ENCODE results near the gene FBXO48.
A peak's percentile ranks its signal among the peaks of the same experiment; 100 is the strongest.
"Not testable (repeated sequence)": the region's sequence is repeated elsewhere in the genome, so short reads cannot be mapped to it uniquely, and the experiment has no call there.

Gene FBXO48

DNA sequence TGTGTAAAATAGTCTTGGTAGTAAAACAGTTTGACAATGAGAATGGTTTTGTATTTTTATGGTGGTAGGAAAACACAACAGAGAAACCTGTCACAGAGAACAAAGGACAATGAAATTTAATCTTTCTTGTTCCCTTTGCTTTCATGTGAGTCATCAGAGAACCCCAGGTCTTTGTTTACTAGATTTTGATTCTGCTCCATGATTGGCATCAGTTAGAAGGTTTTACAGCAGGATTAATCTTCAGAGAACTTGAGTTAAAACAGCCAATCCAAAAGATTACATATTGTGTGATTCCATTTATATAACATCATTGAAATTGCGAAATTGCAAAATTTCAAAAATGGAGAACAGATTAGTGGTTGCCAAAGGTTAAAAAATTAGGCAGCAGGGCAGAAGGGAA, 2.8 kb upstream of the FBXO48 start:
- no peak for DNase-seq

DNA sequence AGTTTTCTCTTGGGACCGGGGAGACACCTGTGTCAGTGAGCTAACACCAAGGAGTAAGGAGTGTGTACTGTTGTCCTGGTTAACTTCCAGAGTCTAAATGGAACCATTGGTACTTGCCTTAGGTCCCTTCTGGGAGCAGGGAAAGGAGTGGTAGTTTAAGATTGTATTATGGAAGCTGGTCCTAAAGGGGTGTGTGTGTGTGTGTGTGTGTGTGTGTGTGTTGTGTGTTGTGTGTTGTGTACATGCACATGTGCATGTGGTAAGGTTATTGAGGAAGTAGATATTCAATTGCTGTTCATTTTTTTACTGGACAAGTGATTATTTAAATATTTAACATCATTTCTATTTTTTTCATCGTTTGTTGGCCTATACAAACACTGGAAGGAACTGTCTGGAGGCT, 1.7 kb upstream of the FBXO48 start:
- no peak for DNase-seq

DNA sequence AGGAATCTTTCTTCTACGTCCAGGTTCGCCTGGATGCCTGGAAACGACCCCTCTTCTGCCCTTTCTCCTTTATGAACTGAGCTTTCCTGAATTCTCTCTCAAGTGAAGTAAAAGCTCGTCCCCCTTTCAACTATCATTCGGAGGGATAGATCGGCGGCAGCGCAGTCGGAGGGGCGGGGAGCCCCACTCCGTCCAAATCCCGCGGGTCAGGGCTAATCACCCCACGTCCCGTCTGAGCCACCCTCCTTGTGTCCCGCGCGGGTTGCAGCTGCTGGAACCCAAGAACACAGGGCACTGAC, 367 bp downstream of the FBXO48 start:
- DNase-seq: no peak

GRCh38 chr2:68466361-68466777, 725 bp downstream of the FBXO48 start:
- no peak for DNase-seq

DNA sequence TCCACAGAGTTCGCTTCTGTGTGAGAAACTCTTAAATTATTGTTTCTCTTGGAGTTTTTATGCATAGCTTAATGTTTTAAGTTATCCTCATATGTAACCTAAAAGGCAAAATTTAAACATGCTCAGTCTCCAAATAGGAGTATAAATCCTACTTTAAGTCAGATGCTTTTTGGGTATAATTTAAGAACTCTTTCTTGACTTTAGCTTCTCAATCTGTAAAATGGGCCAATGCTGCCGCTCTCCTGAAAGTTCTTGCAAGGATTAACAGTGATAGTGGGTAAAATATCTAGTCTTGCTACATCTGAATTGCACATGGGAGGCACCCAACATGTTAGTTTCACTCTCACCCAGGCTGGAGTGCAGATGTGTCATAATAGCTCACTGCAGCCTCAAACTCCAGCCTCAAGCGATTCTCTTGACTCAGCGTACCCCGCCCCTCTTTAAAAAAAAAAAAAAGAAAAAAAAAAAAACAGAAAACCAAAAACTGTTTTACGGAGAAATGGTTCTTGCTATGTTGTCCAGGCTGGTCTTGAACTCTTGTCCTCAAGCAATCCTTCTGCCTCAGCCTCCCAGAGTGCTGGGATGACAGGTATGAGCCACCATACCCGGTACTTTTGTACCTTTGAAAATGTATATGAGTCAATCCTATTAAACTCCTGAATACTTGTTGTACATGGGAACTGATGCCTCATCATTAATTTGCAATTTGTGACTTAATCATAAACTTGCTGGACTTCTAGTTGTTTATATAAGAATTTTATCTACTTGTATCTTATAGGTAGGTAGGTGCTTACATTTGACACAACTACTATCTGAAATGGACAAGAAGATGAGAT, 1.8 kb downstream of the FBXO48 start:
- no peak for DNase-seq

DNA sequence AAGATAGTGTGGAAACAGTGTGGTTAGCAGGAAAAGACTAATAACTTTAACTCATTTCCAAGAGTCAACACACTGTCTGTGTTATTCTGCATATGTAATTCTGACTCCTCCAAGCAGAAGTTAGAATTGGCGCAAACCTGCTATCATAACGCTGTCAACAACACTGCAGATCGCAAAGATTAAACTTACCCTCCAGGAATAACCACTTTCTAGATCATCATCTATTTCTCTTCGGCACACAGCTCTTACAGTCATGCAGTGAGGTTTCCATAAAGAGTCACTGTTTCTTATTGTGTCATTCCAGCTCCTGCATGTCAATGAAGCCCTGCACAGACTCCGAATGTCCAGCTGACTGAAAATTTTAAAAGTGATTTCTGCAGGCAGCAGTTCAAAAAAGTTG, 2.4 kb downstream of the FBXO48 start:
- DNase-seq: no peak

DNA sequence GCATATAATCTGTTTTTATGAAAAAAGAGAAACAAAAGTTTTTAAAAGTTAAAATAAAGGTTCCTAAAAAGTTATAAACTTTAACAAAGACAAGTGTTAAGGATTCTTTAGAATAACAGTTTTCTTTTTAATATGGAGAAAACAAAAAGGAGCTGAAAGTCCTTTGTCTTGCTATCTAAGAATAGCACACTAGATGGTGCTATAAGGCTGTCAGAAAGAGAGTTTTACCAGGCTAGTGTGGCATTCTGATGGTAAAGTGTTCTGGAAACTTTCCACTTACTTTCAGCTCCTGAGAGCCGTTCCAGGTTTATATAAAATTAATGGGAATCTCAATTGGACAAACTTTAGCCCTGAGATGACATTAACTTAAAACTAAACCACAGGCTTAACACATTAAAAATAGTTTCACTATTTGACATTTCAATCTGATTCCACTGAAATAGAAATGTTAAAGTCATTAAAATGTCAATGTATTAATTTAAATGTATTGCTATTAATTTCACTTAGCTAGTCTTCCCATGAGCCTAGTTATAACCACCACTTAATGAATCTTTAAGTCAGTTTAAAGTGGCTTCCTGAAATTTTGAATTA, 3.7 kb downstream of the FBXO48 start:
- DNase-seq: peak; percentile 17

DNA sequence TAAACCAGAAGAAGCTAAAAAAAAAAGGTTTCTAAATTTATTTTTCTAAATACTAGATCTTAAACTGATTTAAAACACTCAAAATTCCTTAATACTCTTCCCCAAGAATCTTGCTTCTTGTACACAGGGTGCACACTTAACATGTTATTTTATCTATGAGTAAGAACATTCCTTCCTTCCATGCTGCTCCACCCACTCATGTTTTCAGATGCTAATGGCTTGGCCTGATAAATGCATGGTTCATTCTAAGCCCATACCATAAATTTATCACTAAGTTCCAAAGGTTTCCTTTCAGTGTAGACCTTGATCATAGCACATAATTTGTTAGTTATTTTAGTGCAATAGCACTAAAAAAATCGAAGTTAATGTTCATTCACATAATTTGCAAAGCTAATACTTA, 8.1 kb downstream of the FBXO48 start:
- DNase-seq: no peak

DNA sequence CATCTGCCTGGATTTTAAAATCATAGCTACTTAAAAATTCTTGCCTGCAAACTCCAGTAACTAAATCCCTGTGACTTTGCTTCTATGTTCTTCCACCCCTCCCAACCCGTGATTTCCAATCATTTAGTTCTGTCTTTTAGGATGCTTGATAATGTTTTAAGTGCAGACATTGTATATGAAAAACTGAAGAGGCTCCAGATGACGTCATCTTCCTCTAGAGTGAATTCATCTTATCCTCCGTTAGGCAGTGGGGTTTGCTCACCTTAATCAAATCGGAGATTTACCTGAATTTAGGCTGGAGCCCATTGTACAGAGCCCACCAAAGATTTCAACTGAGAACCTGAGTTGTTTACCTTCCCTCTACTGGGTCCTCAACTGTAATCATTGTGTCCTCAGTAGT, 10.9 kb downstream of the FBXO48 start:
- DNase-seq: no peak

- DNase-seq: no peak
These were observed 12.4 kb downstream of the FBXO48 start for GRCh38 chr2:68454719-68455118.

GRCh38 chr2:68453761-68454360, 13.2 kb downstream of the FBXO48 start:
- no peak for DNase-seq

GRCh38 chr2:68452158-68452900, 14.8 kb downstream of the FBXO48 start:
- DNase-seq: no peak

GRCh38 chr2:68448671-68449653, 18.1 kb downstream of the FBXO48 start:
- DNase-seq: no peak

DNA sequence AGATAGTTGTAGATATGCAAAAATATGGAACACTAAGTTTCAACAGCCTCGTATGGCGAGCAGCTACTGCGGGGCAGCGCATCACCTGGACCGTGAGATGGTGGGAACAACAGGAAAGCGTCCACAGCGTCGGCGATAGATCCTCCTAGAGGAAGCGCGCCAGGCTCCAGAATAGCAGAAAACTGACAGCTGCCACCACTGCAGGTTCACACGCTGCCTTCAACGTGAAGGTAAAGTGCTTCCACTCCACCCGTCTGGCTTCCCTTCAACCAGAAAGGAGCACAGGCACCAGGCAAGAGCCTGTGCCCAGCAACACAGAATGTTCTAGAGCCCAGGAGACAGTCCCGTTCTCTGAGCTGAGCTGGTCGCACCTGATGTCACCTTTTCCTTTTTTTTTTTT, 20.0 kb downstream of the FBXO48 start:
- DNase-seq: no peak

DNA sequence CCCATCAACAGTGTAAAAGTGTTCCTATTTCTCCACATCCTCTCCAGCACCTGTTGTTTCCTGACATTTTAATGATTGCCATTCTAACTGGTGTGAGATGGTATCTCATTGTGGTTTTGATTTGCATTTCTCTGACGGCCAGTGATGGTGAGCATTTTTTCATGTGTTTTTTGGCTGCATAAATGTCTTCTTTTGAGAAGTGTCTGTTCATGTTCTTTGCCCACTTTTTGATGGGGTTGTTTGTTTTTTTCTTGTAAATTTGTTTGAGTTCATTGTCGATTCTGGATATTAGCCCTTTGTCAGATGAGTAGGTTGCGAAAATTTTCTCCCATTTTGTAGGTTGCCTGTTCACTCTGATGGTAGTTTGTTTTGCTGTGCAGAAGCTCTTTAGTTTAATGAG, 20.7 kb downstream of the FBXO48 start:
- DNase-seq: not testable (repeated sequence)

DNA sequence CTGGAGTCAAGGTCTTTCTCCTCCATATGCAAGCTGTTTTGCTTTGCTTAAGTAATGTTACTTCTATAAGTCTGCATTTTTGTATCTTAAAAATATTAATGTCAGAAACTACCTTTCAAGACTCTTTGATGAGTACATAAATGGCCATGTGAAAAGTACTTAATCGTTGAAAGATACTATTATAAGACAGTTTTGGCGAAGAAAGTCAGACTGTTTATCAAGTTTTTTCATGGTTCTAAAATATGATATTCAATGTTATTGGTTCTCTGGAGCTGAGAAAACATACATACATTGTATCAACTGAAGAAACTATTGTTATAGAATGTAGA, 25.1 kb downstream of the FBXO48 start:
- no peak for DNase-seq

DNA sequence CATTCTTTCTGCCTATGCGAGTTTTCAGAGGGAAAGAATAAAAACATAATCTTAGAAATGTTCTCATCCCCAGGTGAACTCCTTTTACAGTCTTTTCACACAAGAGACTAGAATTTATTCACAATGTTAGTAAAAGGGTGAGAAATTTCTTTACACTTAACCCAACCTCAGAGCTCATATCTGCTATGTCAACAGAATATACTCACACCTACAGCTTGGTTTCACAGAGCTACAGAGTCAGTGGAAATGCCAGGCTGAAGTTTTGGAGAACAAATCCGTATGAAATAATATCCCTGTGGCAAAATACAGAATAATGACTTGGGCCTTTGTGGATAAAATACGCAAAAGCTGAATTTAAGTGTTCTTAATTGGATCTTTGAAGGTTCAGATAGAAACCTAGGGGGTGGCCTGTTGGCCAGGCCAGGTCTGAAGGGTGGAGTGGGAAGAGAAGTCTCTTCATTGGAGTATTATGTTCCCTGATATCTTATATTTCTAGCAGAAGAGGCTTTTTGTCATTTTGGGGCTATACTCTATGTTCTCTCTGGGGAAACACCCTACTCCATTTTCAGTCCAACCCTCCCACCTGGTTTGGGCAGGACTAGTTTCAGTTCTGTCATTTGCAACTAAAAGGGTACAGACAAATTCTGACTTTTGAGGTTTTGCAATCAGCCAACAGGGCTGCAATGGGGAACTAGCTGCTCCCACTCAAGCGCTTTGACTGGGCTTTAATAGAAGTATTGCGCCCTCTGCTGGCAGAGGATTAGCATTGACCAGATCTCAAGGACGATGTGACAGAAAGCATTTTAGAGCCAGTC, 25.7 kb downstream of the FBXO48 start:
- peak; percentile 38 for DNase-seq

DNA sequence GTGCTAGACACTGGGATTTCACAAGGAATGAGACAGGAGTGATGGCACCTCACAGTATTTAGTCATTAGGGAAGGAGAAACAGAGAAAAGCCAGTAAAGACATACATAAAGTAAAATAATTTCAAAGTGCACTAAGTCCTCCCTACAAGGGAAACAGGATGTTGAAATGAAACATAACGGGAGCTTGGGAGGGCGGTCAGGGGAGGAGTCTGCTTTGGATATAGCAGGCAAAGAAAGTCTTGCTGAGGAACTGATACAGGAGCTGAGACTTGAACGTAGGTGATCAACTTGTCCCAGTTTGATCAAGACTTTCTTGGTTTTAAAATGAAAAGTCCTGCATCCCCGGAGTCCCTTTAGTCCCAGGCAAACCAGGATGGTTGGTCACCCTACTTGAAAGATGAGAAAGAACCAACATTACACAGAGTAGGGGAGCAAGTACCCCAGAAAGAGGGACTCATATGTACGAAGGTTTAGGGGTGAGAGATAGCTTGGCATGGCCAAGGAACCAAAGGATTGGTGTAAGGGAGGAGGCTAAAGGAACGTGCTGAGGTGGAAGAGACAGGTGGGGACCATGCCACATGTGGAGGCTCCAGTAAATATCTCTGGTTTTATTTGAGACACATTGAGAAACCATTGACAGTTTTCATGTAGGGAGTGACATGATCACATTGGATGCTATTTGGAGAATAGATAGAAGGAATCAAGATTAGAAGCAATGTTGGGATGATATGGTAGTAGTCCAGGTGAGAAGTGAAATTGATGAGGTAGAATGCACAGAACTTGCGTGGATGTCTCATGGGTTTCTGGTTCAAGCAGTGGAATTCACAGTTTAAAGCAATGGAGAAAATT, 28.4 kb downstream of the FBXO48 start:
- DNase-seq: no peak

GRCh38 chr2:68436270-68436669, 30.8 kb downstream of the FBXO48 start:
- no peak for DNase-seq

- no peak for DNase-seq
These were observed 31.5 kb downstream of the FBXO48 start for GRCh38 chr2:68435615-68436014.

DNA sequence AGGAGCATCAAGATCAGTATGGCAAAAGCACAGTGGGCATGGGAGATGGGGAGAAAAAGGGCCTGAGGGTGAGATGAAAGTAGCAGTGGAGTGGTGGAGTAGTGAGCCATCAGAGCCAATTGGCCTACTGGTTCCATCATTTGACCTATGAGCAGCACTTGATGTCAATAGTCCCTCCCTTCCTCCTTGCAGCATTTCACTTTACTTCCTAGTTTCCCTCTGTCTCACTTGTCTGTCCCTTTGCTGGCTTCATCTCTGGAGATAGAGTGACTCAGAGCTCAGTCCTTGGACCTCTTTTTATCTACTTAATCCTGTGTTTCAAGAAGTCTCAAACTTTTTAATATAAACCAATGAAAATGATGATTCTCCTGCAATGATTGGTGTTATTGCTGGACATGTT, 32.1 kb downstream of the FBXO48 start:
- DNase-seq: no peak
